GM21423 (cell line): ENCODE measurements around the gene WDFY1.

ENCODE experiments used
- ATAC-seq: cut with Tn5 transposase; IDR thresholded peaks from one replicate; pipeline ENCODE4 v1.9.1; 2021; ENCODE audit warnings: mild to moderate bottlenecking, moderate library complexity; ENCODE audit not compliant: unreplicated experiment

The WDFY1 gene

GRCh38 chr2:223959688-223960087, 14.6 kb upstream of the WDFY1 start:
- ATAC-seq = no peak

DNA sequence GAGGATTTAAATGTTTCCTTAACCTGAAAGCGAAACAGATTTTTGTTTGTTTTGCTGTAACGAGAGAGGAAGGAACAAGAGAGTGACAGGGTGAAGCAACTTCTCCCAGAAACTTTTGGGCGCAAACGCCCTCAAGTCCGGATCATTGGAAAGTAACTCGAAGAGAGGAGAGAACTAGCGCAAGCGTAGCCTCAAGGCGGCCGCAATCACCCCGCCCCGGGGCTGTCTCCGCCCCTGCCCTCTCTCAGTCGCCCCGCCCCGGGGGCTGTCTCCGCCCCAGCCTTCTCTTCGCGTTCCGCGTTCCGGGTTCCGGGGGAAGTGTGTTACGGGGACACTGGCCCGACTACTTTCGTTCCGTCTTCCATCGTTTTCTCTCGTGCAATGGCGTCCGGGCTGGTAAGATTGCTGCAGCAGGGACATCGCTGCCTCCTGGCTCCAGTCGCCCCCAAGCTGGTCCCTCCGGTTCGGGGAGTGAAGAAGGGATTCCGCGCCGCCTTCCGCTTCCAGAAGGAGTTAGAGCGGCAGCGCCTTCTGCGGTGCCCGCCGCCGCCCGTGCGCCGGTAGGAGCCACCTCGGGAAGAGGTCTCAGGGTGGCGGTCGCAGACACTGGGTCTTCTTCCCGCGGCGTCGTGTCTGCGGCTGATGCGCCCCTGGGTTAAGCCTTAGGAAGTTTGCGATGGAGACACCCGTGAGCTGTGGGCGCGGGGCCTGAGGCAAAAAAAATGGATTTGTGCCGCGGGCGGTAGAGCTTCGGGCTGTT, 12.1 kb upstream of the WDFY1 start, which contains the start of gene MRPL44:
Gene MRPL44, plus strand, starts transcription at position 372 of the 760 bp plus-strand sequence. Its CDS starts 10 bp downstream, at position 382.
- ATAC-seq = peak; percentile 91

DNA sequence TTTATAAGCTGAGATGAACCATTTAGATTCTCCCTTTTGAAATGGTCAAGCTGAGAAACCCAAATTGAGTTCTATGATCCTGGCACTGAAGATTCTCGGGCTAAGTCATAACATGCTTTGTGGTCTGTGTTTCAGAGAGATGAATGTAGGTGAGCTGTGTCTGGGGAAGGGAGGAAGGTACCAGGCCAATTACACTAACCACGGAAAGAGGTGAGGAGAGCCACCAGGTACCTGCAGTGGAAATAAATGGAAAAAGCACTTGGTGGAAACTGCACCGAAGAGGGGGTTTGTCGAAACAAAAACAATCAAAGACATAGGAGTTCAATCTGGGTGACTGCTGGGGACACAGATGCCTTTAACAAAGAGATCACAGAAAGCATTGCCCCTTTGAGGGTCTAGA, 11.2 kb upstream of the WDFY1 start:
- ATAC-seq = peak; percentile 25

GRCh38 chr2:223954401-223954800, 9.3 kb upstream of the WDFY1 start:
- no peak for ATAC-seq

GRCh38 chr2:223952280-223952968, 7.3 kb upstream of the WDFY1 start:
- ATAC-seq = peak; percentile 51

DNA sequence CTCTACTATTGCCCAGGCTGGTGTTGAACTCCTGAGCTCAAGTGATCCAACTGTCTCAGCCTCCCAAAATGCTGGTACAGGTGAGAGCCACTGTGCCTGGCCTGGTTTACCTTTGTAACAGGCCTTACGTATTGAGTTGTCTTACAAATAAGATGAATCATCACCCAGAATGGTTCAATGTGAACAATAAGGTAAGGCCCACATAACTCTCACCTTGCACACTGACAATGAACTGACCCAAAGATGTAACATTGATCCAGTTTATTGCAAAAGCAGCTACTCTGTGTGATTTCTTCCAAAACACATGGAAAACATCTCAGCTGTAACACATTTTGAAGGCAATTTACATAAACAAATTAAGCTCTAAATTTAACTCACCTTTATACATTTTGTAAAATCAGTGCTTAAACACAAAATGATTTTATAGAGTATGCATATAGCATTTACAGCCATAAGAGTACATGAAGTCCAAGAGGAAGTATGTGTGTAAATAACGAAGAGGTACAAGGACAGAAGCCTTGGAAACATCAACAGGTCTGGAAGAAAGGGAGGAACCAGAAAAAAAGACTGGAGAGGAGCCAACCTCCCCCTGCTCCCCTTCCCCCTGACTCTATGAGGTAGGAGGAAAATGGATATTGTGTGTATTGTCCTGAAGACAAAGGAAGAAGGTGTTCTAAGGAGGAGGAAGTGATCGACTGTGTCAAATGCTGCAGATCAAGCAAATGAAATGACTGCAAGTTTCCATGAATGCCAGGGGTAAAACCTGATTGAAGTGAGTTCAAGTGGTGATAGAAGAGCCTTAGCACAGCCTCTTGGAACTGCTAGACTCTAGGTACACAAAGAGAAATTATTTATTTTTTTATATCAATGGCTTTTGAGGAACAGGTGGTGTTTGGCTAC, 5.6 kb upstream of the WDFY1 start:
- ATAC-seq = no peak

DNA sequence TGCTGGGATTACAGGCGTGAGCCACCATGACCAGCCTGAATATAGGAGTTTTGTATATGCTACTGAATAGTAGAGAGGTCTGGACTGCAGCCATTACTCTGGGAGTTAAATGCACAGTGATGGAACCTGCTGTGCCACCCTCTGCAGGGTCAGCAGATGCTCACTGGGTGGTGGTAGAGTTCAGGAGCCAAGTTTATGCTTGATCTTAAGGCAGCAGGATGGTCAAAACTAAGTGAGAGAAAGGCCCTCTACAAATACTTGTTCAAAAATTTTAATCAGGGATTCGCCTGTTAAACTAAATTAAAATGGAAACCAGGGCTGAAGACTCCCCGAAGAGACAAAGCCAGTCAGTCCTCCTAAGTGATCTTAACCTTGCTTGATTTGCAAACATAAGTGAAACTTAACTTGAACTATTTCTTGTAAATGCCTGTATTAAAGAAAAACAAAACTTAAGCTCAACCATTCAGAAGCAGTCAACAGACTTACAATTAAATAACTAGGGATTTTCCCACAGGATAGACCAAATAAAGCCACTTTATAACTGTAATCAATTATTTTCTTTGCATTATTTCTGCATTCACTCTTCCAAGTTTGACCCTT, 4.2 kb upstream of the WDFY1 start:
- no peak for ATAC-seq

- ATAC-seq = no peak
These were observed 2.6 kb upstream of the WDFY1 start for GRCh38 chr2:223947711-223948205.

- no peak for ATAC-seq
These were observed 620 bp upstream of the WDFY1 start for GRCh38 chr2:223945755-223946154.

DNA sequence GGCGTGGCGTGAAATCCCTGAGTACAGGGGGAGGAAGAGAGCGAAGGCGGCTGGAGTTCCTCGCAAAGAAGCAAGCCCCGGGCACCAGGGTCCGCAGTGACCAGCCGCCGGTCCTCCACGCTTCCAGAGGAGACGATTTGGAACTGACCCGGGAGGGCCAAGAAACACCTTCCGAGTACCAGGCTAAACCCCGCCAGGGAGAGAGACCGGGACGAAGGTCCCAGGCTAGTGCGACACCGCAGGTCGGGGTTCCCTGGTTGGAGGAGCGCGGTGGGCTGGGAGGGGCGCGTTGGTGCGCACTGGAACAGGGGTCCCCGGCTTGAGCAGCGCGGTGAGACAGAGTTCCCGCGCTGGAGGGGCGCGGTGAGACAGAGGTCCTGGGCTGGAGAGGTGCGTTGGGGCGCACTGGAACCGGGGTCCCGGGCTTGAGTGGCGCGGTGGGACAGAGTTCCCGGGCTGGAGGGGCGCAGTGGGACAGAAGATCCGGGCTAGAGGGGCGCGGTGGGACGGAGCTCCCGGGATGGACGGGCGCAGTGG, 901 bp downstream of the WDFY1 start:
- ATAC-seq = peak; percentile 20

- no peak for ATAC-seq
These were observed 1.6 kb downstream of the WDFY1 start for GRCh38 chr2:223943561-223944008.

DNA sequence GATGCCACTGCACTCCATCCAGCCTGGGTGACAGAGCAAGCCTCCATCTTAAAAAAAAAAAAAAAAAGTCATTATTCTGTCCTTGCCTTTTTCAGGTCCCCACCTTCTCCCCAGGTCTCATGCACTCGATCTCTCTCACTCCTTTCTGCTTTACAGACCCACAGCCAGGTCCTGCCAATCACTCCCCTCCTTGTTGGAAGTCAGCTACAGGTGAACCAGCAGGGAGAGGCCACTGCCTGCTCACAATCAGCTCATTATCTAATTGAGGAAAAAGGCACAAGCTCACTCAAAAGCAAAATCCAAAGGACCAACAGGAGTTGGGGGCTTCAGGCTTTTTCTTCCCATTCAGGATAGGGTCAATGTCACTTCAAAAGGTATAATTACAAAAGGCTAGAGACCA, 2.0 kb downstream of the WDFY1 start:
- no peak for ATAC-seq

DNA sequence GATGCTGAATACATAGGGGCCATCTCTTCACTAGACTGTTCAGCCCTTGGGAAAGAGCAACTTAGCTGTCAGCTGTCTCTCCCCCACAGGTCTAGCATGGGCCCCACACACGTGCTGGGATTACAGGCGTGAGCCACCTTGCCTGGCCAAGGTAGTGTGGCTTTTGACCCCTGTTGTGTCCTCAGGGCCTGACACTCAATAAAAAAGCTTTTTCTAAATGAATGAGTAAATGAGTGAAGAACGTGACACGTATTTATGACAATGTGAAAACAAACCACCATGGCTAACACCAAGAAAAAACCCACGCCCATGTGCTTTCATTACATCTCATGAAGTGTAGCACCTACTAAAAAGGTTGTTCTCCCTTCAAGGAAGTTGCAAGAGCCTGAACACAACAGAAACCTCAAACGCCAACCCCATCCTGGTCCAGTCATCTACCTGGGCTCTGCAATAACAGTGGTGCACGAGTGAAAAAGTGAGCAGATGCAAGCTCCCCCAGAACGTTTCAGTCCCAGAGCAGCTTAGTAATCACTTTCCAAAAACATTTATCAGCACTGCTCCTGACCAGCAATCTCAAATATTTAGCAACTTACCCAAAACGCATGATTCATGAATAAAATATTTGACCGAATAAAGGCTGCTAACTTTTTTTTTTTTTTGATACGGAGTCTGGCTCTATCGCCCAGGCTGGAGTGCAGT, 3.4 kb downstream of the WDFY1 start:
- ATAC-seq = peak; percentile 43

- peak; percentile 26 for ATAC-seq
These were observed 5.7 kb downstream of the WDFY1 start for GRCh38 chr2:223939438-223939837.

DNA sequence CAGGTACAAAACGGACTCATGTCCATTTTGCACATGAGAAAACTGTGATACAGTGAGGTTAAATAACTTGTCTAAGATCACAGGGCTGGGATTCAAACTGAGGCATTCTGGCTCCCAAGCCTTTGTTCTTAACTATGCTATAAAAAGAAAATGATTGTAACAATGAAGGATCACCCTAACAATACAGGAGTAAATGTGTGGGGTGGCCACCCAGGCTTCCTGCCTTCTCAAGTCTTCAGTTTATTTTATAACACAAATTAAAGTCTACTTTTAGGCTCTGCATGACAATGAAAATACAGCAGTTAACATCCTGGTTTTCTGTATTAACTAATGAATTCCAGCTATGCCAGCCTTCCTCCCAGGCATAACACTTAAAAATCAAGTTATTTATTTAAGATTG, 7.6 kb downstream of the WDFY1 start:
- ATAC-seq = no peak

GRCh38 chr2:223936862-223937326, 8.2 kb downstream of the WDFY1 start:
- ATAC-seq = peak; percentile 21

DNA sequence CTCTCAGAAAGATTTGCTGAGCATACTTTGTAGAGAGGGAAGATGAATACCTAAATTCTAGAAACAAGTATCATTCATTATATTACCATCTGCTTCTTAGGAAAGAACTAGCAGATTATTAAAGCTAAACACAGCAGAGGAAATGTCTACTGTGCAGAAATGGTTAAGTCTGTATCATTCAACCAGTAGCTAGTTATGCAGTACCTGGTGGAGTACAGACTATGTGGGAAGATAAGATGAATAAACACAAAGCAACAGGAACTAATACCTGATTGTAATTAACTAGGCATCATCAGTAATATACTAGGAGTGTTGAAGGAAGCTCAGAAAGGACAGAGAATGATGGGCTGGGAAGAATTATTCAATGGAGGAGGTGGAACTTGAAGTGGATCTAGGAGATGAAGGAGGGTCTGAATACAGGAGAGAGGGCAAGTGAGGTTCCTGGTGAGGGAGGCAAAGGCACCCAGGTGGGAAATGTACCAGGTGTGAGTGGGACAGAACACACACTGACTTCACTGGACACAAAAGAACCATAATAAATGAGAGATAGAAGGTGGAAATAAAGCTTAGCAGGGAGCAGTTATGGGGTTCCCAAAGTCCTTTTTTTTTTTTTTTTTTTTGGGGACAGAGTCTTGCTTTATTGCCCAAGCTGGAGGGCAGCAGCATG, 9.5 kb downstream of the WDFY1 start:
- ATAC-seq = no peak

- ATAC-seq = no peak
These were observed 10.3 kb downstream of the WDFY1 start for GRCh38 chr2:223934870-223935269.
